IgD-negative memory B cell (primary cell): Measurements from ENCODE around the gene ANGPTL1. TPM values are rescaled to one million over a fixed set of nuclear protein-coding genes. Genes with fewer than 3 reads are reported as not detected.
A peak's percentile ranks its signal among the peaks of the same experiment; 100 is the strongest.

ENCODE experiments used
- H3K27ac Mint-ChIP-seq, 3 donors: one replicate each; pipeline ENCODE4 v1.8.0; 2020 to 2022; ENCODE audit warnings: mild to moderate bottlenecking in 3 of 3, mixed read lengths in 3 of 3, moderate library complexity in 1 of 3
- H3K27me3 Mint-ChIP-seq: one replicate; pipeline ENCODE4 v1.8.0; 2021; ENCODE audit warnings: mixed read lengths
- H3K36me3 Mint-ChIP-seq: one replicate; pipeline ENCODE4 v1.8.0; 2020; ENCODE audit warnings: mild to moderate bottlenecking, mixed read lengths
- H3K4me1 Mint-ChIP-seq, 3 donors: one replicate each; pipeline ENCODE4 v1.8.0; 2020 to 2022; ENCODE audit warnings: mixed read lengths in 3 of 3, mild to moderate bottlenecking in 1 of 3
- H3K4me3 Mint-ChIP-seq, 4 donors: one replicate each; pipeline ENCODE4 v1.8.0; 2020 to 2022; ENCODE audit warnings: mild to moderate bottlenecking in 4 of 4, mixed read lengths in 4 of 4, moderate library complexity in 3 of 4
- H3K9me3 Mint-ChIP-seq, 3 donors: one replicate each; pipeline ENCODE4 v1.8.0; 2020 to 2021; ENCODE audit warnings: mixed read lengths in 3 of 3, mild to moderate bottlenecking in 1 of 3
- polyA plus RNA-seq: library from polyadenylated mRNA; unstranded; fragments of 300-500 nt; fragmentation: Illumina TruSeq; gene quantifications from one replicate; pipeline ENCODE4 v1.2.3, GENCODE V29; 2021

Gene ANGPTL1
- 0.58 TPM for polyA plus RNA-seq

DNA sequence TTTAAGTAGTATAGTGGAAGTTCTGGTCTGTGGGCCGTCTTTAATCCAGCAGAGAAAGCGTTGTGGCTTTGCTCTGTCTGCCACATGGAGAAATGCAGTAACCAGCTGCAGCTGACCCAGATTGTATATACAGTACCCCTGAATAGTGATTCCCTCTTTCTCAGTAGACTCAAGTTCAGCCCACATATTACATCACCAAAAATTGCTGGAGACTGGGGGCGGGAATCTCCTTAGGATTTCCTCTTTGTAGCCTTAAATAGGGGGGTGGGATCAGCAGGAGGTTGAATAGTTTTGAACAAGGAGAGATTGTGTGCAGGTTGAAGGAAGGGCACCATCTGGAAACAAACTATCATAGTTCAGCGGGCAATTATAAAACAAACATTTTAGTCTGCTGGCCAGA lies at the start of gene ANGPTL1:
Gene ANGPTL1, minus strand, starts transcription at position 134 of the 400 bp plus-strand sequence. CDS start 5,301 bp downstream, outside the sequence.
- Mint-ChIP-seq H3K27me3 (no peaks in the 10 kb centered on the region), H3K9me3 (no peaks in the 10 kb centered on the region), H3K4me1 (peaks cover 11 to 31% (median 27%) of the 10 kb centered on the region in 3 donors), H3K27ac (peak within 1 kb of the TSS; percentile 11 to 78 (median 51)), H3K4me3 (no peak within 1 kb of the TSS), H3K36me3 (peaks cover 4% of the 10 kb centered on the region)

- Mint-ChIP-seq H3K4me1 (peaks cover 36 to 70% (median 48%) of the 10 kb centered on the region in 3 donors), H3K27me3 (no peaks in the 10 kb centered on the region), H3K4me3 (peak overlapping the region in 1 of 4 donors; percentile 11), H3K36me3 (peaks cover 29% of the 10 kb centered on the region), H3K27ac (peak overlapping the region; percentile 35 to 87 (median 39)), H3K9me3 (peaks cover 2 to 14% (median 4%) of the 10 kb centered on the region in 3 donors)
Measured at GRCh38 chr1:178919581-178919980, 48.7 kb upstream of the ANGPTL1 start.

DNA sequence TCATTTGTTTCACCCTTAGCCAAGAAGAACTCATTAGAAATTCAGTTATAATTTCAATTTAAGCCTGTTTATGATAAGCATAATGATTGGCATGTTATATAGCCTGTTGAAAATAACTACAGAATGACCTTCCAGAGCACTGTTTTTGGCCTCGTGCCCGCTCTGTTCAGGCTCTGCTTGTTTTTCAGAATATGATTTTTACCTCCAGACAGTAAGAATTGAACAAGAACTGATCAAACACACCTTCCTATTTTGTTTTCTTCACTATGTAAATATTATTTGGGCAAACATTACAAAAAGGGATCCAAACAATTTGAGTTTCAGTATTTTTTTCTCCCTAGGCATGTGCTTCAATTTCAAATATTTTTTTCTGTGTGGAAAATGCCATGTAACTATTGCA lies 48.1 kb upstream of the ANGPTL1 start:
- H3K9me3 Mint-ChIP-seq = peaks cover 0 to 14% (median 0%) of the 10 kb centered on the region in 3 donors
- peak overlapping the region in 2 of 3 donors; percentile 35 to 87 for H3K27ac Mint-ChIP-seq
- peak overlapping the region in 1 of 4 donors; percentile 51 for H3K4me3 Mint-ChIP-seq
- H3K4me1 Mint-ChIP-seq = peaks cover 34 to 69% (median 46%) of the 10 kb centered on the region in 3 donors
- H3K27me3 Mint-ChIP-seq = no peaks in the 10 kb centered on the region
- H3K36me3 Mint-ChIP-seq = peaks cover 29% of the 10 kb centered on the region

DNA sequence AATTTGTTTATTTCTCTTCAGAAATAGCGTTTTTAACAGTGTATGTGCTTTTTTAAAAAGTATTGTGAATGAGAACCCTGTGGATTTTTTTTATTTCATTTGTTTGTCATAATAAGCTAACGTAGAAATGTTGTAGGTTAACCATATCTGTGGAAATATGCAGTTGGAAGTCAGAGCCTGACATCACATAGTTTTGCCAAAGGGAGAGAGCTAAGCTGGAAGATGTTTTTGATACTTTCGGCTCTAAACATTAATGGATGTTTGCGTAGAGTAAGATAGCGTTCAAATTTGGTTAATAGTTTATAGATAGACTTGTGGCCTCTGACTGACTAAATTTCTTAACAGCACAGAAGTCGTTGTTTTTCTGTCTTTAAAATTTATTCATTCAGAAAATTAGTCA lies 47.4 kb upstream of the ANGPTL1 start:
- no peaks in the 10 kb centered on the region for H3K27me3 Mint-ChIP-seq
- H3K4me3 Mint-ChIP-seq = peak overlapping the region in 1 of 4 donors; percentile 3
- peaks cover 0 to 10% (median 0%) of the 10 kb centered on the region in 3 donors for H3K9me3 Mint-ChIP-seq
- H3K4me1 Mint-ChIP-seq = peaks cover 34 to 62% (median 42%) of the 10 kb centered on the region in 3 donors
- H3K36me3 Mint-ChIP-seq = peaks cover 31% of the 10 kb centered on the region
- H3K27ac Mint-ChIP-seq = peak overlapping the region in 1 of 3 donors; percentile 12

- Mint-ChIP-seq H3K27me3 (no peaks in the 10 kb centered on the region), H3K4me1 (peaks cover 36 to 57% (median 40%) of the 10 kb centered on the region in 3 donors), H3K4me3 (no peak overlapping the region), H3K9me3 (no peaks in the 10 kb centered on the region), H3K27ac (peak overlapping the region; percentile 37 to 76 (median 71)), H3K36me3 (peaks cover 26% of the 10 kb centered on the region)
Measured at GRCh38 chr1:178916448-178917174, 45.7 kb upstream of the ANGPTL1 start.

DNA sequence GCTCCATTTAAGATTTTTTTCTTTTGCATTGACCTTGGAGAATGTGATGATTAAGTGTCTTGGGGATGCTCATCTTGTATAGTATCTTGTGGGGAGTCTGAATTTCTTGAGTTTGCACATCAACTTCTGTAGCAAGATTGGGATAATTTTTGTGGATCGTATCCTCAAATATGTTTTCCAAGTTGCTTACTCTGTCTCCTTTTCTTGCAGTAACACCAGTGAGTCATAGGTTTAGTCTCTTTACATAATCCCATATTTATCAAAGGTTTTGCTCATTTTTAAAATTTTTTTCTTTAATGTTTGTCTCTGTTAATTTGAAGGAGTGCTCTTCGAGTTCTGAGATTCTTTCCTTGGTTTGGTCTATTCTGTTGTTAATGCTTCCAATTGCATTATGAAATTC lies 41.7 kb upstream of the ANGPTL1 start:
- Mint-ChIP-seq H3K4me3 (peak overlapping the region in 1 of 4 donors; percentile 39), H3K27me3 (no peaks in the 10 kb centered on the region), H3K9me3 (peaks cover 0 to 5% (median 3%) of the 10 kb centered on the region in 3 donors), H3K4me1 (peaks cover 45 to 65% (median 49%) of the 10 kb centered on the region in 3 donors), H3K36me3 (peaks cover 41% of the 10 kb centered on the region), H3K27ac (peak overlapping the region in 1 of 3 donors; percentile 76)

- peaks cover 45 to 60% (median 47%) of the 10 kb centered on the region in 3 donors for H3K4me1 Mint-ChIP-seq
- peak overlapping the region in 2 of 4 donors; percentile 3 to 68 for H3K4me3 Mint-ChIP-seq
- H3K36me3 Mint-ChIP-seq = peaks cover 36% of the 10 kb centered on the region
- H3K27ac Mint-ChIP-seq = peak overlapping the region in 2 of 3 donors; percentile 55 to 94
- no peaks in the 10 kb centered on the region for H3K27me3 Mint-ChIP-seq
- H3K9me3 Mint-ChIP-seq = peaks cover 3 to 5% (median 3%) of the 10 kb centered on the region in 3 donors
Measured at GRCh38 chr1:178910023-178910422, 39.1 kb upstream of the ANGPTL1 start.

- Mint-ChIP-seq H3K4me1 (peaks cover 38 to 65% (median 48%) of the 10 kb centered on the region in 3 donors), H3K27ac (peak overlapping the region in 2 of 3 donors; percentile 59 to 84)
Measured at GRCh38 chr1:178908358-178908757, 37.5 kb upstream of the ANGPTL1 start.

DNA sequence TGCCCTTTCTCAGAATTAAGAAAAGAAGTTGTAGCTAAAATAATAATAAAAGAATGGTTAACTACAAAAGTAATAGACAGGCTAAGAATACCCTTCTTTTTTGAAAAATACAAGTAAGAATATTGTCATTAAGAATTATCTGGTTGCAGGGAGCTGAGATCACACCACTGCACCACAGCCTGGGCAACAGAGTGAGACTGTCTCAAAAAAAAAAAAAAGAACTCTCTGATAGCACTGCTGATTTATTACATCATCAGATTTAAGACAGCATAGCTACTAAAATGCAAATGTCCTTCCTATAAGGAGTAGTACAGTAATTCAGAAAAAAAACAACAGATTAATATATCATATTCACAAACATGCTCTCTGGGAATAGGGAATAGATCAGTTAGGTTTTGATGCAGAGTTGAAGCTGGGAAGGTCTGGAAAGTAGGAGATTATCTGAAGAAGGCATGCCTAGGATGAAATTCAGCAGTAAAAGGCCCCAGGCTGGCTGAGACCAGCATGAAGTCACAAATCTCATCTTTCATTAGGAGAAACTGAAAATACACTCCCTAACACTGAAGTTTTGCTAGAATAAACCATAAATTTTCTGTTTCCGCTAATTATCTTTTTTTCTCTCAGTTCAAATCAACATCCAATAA lies 30.7 kb upstream of the ANGPTL1 start:
- Mint-ChIP-seq H3K4me3 (peak overlapping the region in 1 of 4 donors; percentile 12), H3K27ac (peak overlapping the region in 2 of 3 donors; percentile 11 to 40), H3K27me3 (no peaks in the 10 kb centered on the region), H3K9me3 (no peaks in the 10 kb centered on the region), H3K36me3 (peaks cover 21% of the 10 kb centered on the region), H3K4me1 (peaks cover 9 to 37% (median 15%) of the 10 kb centered on the region in 3 donors)

More at GRCh38 chr1:178908358-178908757, 37.5 kb upstream of the ANGPTL1 start:
- Mint-ChIP-seq H3K9me3 (peaks cover 3 to 5% (median 3%) of the 10 kb centered on the region in 3 donors), H3K27me3 (no peaks in the 10 kb centered on the region), H3K4me3 (no peak overlapping the region), H3K36me3 (peaks cover 43% of the 10 kb centered on the region)

- H3K36me3 Mint-ChIP-seq = peaks cover 27% of the 10 kb centered on the region
- peak overlapping the region; percentile 29 to 82 (median 68) for H3K27ac Mint-ChIP-seq
- H3K9me3 Mint-ChIP-seq = peaks cover 2 to 12% (median 8%) of the 10 kb centered on the region in 3 donors
- H3K27me3 Mint-ChIP-seq = no peaks in the 10 kb centered on the region
- H3K4me1 Mint-ChIP-seq = peaks cover 8 to 32% (median 10%) of the 10 kb centered on the region in 3 donors
- H3K4me3 Mint-ChIP-seq = peak overlapping the region in 1 of 4 donors; percentile 6
Measured at GRCh38 chr1:178899402-178899801, 28.5 kb upstream of the ANGPTL1 start.

- H3K9me3 Mint-ChIP-seq = peaks cover 2 to 12% (median 8%) of the 10 kb centered on the region in 3 donors
- H3K27ac Mint-ChIP-seq = no peak overlapping the region
- peaks cover 24% of the 10 kb centered on the region for H3K36me3 Mint-ChIP-seq
- no peak overlapping the region for H3K4me3 Mint-ChIP-seq
- no peaks in the 10 kb centered on the region for H3K27me3 Mint-ChIP-seq
- peaks cover 6 to 27% (median 9%) of the 10 kb centered on the region in 3 donors for H3K4me1 Mint-ChIP-seq
Measured at GRCh38 chr1:178898401-178898800, 27.5 kb upstream of the ANGPTL1 start.

- Mint-ChIP-seq H3K36me3 (peaks cover 20% of the 10 kb centered on the region), H3K4me3 (no peak overlapping the region), H3K27ac (peak overlapping the region; percentile 57 to 85 (median 60))
Measured at GRCh38 chr1:178895928-178896327, 25.1 kb upstream of the ANGPTL1 start.

GRCh38 chr1:178886551-178886950 lies 15.7 kb upstream of the ANGPTL1 start:
- Mint-ChIP-seq H3K27ac (peak overlapping the region; percentile 18 to 87 (median 73)), H3K9me3 (no peaks in the 10 kb centered on the region), H3K27me3 (no peaks in the 10 kb centered on the region), H3K36me3 (peaks cover 3% of the 10 kb centered on the region), H3K4me1 (peaks cover 0 to 3% (median 0%) of the 10 kb centered on the region in 3 donors), H3K4me3 (no peak overlapping the region)

More at GRCh38 chr1:178895928-178896327, 25.1 kb upstream of the ANGPTL1 start:
- Mint-ChIP-seq H3K27me3 (no peaks in the 10 kb centered on the region), H3K4me1 (peaks cover 6 to 20% (median 8%) of the 10 kb centered on the region in 3 donors), H3K9me3 (peaks cover 2 to 12% (median 8%) of the 10 kb centered on the region in 3 donors)

- peaks cover 0 to 3% (median 0%) of the 10 kb centered on the region in 3 donors for H3K4me1 Mint-ChIP-seq
- H3K36me3 Mint-ChIP-seq = peaks cover 3% of the 10 kb centered on the region
- H3K4me3 Mint-ChIP-seq = no peak overlapping the region
- H3K9me3 Mint-ChIP-seq = no peaks in the 10 kb centered on the region
- H3K27ac Mint-ChIP-seq = peak overlapping the region in 1 of 3 donors; percentile 18
- H3K27me3 Mint-ChIP-seq = no peaks in the 10 kb centered on the region
Measured at GRCh38 chr1:178885869-178886268, 15.0 kb upstream of the ANGPTL1 start.

- peak overlapping the region in 1 of 3 donors; percentile 37 for H3K27ac Mint-ChIP-seq
- no peaks in the 10 kb centered on the region for H3K9me3 Mint-ChIP-seq
- H3K36me3 Mint-ChIP-seq = peaks cover 3% of the 10 kb centered on the region
- peaks cover 0 to 5% (median 3%) of the 10 kb centered on the region in 3 donors for H3K4me1 Mint-ChIP-seq
- H3K27me3 Mint-ChIP-seq = no peaks in the 10 kb centered on the region
- H3K4me3 Mint-ChIP-seq = no peak overlapping the region
Measured at GRCh38 chr1:178881950-178882349, 11.1 kb upstream of the ANGPTL1 start.
